HG02840 (cell line): Measurements from ENCODE around the gene PTPRQ.
A peak's percentile ranks its signal among the peaks of the same experiment; 100 is the strongest.
"Not testable (repeated sequence)": the region's sequence is repeated elsewhere in the genome, so short reads cannot be mapped to it uniquely, and the experiment has no call there.

Experiments
- ATAC-seq: cut with Tn5 transposase; IDR thresholded peaks from one replicate; pipeline ENCODE4 v1.9.1; 2021; ENCODE audit warnings: mild to moderate bottlenecking, moderate library complexity, moderate number of reproducible peaks; ENCODE audit not compliant: unreplicated experiment, low FRiP score

PTPRQ gene

DNA sequence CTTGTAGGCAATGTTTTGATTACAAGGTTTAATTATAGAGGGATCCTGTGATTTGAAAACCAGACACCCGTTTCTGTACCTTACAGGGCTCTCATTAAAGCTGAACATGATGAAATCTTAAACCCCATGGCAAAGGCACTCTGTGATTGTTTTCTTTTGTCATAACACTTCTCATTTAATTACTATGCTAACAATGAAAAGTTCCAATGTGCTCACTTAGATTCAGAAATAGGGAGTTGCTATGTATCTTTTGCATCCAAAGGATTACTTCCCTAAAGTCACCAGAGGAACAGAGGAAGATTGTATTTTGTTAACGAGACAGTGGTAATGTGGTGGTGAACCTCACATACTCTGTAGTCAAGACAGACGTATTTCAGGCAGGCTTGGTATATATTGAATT, 181.9 kb downstream of the PTPRQ start:
- ATAC-seq, result no peak

DNA sequence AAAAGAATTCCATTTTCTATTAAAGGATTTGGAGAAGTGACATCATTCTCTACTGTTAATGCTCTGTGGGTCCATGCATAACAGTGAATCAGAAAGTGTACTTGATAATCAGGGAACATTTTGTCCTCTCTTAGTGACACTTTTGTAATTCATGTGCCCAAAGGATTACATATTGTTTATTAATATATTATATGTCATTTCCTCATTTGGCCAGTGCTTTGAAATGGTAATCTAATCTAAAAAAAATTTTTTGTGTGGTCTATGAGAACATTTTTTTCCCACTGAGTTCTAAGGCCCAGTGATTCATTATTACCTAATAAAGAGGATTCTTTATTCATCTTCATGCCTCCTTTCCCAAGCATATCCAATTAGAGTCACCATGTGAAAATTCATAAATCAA, 183.7 kb downstream of the PTPRQ start:
- no peak for ATAC-seq

DNA sequence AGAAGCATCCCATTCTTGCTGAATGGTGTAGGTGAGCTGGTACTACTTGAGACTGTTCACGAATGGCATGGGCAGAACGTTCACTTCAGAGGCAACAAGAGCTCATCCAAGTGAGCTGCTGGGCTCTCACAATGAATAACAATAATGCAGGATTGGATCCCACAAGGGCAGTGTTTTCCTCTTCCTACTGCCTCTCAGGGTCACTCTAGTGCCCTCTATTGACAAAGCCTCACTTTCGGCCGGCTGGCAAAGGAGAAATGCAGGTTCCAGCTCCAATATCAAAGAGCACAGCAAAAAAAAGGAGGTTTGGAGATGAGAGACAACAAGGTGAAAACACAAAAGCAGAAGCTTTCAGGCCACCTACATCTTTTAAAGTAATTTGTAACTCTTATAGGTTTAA, 188.8 kb downstream of the PTPRQ start:
- no peak for ATAC-seq

DNA sequence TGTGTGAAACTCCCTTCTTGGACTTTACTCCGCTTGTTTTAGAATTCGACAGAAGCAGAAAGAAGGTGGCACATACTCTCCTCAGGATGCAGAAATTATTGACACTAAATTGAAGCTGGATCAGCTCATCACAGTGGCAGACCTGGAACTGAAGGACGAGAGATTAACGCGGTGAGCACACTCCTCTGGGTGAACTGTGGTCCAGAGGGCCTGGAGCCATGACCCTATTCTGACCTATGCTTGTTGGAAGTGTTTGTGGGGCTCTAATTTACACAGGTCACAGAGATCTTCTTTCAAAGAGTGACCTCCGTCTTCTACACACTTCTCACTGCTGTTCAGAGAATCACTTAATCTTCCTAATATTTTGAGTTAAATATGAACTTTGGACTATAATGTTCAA, 190.9 kb downstream of the PTPRQ start:
- ATAC-seq, result no peak

DNA sequence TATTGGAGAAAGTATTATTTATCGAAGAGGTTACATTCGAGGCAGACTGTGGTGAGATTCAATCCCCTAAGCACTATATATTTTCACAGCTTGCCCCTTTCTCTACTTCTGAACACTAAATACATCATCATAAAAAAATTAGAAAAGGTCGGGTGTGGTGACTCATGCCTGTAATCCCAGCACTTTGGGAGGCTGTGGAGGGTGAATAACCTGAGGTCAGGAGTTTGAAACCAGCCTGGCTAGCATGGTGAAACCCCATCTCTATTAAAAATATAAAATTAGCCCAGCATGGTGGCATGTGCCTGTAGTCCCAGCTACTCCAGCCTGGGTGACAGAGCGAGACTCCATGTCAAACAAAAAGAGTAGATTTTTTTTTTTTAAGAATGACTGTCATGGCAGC, 192.8 kb downstream of the PTPRQ start:
- ATAC-seq, result no peak

DNA sequence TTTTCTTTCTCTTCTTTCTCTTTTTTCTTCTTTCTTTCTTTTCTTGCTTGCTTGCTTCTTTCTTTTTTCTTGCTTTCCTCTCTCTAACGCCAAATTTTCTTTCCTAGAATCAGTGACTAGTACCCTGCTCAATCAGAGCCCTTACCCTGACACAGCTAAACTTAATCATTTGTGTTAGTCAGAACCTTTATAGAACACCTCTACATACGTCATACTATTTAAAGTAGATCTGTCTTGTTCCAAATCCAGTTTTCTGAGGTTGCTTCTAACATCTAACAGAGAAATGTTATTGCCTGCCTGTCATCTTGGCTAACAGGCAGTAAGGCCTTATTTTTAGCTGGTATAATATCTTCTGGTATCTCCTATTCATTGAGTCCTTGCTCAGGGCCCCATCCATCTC, 197.9 kb downstream of the PTPRQ start:
- no peak for ATAC-seq

DNA sequence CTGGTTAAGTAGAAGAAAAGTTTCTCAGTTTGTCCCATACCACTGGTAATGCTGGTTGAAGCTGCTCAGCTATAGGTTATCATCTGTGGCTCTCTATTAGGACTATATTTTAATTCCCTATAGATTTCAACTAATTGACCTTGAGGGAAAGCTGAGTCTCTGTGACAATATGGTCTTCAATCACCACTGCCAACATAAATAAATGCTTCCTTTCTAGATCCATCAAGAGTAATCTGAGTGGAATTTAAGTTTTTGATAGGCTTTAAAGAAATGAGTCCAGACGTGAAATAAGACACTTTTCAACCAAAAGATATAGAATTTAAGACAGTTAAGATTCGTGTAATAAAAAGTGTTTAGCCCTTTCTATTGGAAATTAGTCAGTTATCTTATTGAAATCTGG, 199.9 kb downstream of the PTPRQ start:
- no peak for ATAC-seq

DNA sequence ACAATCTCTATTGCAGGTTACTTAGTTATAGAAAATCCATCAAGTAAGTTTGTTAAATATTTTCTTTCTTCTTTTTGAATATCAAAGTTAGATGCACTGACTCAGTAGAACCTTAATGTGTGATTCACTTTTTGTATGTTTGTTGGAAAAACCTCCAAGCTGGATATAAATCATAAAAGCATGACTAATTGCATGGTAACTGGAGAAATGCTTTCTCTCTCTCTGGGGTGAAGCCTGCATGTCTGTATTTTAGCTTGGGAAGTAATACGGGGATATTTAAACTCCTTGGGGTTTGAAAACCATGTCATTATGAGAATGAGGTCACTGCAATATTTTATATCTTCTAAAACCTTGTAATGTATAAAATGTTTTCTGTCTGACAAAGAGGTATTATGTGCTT, 204.8 kb downstream of the PTPRQ start:
- no peak for ATAC-seq

DNA sequence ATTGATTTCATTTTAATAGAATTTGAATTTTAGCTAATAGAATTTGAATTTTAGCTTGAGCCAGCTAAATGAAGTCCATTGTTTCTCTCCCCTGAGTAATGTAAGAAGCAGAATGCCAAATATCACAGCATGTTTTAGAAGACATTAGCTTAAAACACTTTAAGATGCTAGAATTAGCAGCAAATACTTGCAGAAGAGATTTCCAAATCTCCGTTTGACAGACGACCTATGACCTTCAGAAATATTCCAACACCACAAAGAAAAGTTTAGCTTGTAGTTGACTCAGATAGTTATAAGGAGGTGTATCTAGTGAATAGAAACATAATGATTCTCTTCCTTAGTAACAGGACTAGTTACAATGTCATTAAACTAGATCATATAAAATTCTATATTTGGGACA, 211.7 kb downstream of the PTPRQ start:
- ATAC-seq, result no peak

DNA sequence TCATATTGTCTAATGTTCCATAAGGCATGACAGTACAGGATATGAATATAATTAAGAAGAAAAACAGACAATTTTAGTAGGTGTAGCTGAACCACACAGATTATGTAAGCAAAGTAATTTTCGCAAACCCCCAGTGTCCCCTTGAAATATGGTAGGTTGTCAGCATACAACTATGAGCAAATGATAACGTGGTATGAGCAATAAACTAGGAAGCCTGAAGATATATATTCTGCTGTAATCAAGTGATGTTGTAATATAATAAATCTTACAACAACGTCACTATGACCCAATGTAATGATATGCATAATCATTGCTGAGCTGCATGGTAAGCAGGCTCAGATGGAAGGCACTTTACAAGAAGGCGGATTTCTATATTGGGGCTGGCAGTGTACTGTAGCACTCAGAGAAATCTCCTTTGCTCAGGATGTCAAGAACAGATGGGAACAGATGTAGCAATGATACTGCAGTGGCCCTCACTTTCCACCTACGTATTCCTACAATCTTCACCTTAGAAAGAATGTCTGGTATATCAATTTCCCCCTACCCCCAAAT, 215.6 kb downstream of the PTPRQ start:
- no peak for ATAC-seq

DNA sequence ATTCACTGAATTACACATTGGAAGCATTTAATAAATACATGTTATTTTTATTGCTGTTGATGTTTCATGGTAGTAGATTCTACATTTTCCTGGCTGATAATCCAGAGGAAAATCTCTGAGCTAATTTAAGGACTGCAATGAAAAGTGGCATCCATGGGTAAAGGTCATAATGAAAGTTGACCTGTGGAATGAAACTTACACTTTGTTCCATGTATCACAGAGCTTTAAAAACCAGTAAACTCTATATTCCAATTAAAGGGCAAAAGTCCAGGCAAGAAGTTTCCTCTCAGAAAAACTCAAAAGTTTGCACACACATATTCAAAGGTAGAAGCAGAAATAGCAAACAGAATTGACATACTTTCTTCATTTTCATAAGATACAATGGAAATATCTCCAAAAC, 218.6 kb downstream of the PTPRQ start:
- ATAC-seq, result no peak

DNA sequence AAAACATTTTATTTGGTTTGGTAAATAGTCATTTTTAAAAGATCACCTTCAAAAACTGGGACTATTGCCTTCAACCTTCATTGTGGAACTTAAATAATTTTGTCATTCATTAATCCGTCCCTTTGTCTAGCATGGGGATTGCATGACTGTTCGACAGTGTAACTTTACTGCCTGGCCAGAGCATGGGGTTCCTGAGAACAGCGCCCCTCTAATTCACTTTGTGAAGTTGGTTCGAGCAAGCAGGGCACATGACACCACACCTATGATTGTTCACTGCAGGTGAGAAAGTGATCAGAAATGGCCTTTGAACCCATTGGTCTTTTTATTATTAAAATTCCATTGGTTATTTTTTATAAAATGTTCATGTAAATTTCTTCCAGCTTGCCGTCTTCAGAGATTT, 226.2 kb downstream of the PTPRQ start:
- ATAC-seq, result no peak

DNA sequence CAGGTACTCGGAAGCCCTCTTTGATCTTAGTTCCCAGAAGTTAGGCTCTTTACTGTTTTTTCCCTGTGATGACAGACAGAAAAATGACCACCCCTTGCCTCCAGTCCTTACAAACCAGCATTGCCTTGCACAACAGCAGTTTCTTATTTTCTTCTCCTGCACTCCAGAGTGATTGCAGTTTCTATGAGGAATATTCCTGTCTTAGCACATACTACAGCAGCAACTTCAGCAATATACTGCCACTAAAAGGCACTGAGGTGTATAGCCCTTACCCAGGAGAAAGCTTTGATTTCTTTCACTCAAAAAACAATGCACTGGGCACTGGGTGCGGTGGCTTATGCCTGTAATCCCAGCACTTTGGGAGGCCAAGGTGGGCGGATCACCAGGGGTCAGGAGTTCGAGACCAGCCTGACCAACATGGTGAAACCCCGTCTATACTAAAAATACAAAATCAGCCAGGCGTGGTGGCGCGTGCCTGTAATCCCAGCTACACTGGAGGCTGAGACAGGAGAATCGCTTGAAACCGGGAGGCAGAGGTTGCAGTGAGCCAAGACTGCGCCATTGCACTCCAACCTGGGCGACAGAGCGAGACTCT, 232.1 kb downstream of the PTPRQ start:
- ATAC-seq, result not testable (repeated sequence)

DNA sequence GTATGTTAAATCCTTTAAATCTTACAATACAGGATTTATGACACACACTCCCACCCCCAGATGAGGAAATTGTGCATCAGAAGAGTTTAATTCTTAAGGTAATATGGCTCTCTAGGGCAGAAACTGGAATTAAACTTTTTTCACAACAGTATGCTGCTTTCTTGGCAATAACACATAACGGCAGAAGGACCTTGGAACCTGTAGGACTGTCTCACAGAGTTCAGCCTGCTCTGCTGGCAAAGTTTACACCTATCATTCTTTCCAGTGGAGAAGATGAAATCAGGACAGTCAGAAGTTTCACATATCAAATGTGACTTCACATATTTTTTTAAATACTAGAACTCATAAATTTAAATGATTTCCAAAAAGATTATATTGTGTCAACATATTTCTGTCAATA, 232.8 kb downstream of the PTPRQ start:
- no peak for ATAC-seq

DNA sequence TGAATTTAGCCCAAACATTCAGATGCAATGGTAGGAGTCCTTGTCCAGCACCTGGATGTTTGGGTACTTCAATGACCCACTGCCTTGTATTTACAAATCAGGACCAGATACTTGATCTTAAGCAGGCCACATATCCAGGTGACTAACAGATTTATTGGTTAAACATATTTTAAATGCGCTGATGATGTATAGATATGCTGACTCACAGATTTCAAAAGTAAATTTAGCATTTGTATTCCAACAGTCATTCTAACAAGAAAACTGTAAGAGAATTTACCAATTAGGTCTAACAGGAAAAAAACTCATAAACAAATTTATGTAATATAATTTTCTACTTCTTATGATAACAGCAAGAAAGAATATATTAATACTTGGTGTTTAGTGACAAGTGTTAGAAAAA, 234.0 kb downstream of the PTPRQ start:
- no peak for ATAC-seq

DNA sequence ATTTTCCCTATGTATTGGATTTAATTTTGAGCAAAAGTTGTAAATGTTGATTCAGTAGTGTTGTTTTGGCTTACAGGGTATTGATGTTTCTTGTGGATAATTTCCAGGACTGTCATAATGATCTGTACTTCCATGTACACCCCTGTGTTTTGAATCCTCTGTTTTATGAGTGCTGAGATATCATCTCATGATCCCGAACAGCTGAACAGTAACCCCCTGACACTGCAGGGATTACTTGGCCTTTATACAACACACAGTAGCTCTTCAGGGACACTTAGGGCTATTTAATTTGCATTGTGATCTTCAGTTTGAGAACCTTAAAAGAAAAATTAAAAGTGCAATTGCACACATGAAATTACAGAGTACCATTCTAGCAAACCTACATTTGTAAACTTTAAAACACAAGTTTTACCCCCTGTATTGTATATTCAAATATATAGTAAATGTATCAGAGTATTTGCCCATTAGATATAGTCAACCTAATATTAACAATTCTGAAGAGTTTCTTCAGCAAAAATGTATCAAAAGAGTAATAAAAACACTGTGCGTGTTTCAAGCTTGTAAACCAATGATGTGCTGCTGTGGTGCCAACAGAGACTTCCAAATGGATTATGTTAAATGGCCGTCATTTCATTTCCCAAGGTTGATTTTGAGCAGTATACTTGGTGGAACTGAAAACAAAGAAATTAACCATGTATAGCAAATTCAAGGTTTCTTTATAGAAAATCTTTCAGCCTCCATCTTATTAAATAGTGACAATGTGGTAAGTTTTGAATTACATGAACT, 235.5 kb downstream of the PTPRQ start:
- ATAC-seq, result no peak

DNA sequence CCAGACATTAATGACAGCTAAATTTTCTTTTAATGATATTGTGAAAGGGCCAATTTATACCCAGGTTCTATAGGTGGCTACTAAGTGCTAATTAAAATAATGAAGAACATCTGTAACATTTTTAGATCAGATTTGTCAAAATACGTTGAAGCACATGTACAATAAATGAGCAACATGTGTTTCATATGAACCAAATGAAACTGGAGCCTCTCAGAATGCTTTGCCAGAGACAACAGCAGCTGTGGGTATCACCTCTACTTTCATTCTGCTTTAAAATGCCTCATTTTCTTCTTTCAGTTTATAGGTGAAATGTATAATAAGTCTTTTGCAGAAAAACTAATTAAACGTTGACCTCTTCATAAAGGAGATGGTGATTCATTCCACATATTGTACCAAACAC, 237.3 kb downstream of the PTPRQ start:
- peak; percentile 53 for ATAC-seq

DNA sequence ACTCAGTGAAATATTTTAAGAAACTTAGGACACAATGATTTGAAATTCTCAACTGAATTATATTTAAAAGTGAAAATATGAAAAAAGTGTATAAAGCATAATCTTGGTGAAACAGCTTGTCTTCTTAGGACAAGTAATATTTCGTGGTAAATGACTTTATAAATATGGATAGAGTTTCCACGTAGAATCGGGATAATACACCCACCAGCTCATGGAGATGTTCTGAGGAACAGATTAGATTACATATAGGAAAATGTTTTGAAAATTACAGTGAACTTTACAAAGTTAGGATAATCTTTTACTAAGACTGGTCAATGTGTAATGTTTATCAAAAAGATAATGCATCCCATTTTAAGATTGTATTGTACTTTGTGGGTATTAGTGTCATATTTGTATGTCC, 237.8 kb downstream of the PTPRQ start:
- ATAC-seq, result no peak

DNA sequence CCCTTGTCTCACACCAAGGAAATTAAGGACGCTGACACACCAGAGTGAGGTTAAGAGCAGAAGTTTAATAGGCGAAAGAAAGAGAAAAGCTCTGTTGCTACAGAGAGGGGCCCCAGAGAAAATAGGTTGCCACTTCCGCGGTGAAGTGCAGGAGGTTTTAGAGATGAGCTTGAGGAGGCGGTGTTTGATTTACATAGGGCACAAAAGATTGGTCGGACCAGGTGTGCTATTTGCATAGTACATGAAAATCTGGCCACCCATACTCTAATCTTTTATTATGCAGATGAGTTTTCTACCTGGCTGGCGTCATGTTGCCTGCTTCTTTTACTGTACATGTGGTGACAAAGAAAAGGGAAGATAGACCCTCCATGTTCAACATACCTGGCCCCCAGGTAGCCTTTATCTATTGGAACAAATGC, 240.1 kb downstream of the PTPRQ start:
- ATAC-seq, result no peak

DNA sequence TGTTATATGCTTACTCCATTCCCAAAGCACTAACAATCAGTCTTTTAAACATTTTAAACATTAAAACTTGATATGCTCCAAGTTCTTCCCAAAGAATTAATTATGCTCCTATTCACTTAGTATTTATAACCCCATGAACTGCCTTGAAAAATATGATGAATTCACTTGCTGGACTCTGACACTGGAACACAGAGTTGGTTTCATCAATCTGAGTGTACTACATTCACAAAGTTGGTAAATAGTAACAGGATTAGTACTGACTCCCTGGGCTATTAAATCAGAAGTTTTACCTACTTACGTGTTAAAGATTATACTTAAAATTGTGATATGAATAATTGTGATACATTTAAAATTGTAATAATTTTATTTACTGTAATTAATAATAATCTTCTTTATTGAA, 246.1 kb downstream of the PTPRQ start:
- no peak for ATAC-seq

DNA sequence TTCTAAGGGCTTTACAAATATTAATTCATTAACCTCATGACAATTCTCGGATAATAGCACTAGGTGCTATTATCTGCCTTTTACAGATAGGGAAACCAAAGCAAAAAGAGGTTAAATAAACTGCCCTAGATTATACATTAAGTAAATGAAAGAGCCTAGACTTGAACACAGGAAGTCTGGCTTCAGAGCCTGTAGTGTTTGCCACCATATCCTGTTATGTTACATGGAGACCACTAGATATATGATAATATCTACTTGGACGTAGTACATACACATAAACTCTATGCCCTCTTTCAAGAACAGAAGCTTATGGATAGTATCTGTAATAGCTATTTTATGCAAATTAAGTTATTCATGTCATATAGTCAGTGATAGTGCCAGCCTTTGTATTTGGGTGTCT, 246.5 kb downstream of the PTPRQ start:
- ATAC-seq, result no peak

DNA sequence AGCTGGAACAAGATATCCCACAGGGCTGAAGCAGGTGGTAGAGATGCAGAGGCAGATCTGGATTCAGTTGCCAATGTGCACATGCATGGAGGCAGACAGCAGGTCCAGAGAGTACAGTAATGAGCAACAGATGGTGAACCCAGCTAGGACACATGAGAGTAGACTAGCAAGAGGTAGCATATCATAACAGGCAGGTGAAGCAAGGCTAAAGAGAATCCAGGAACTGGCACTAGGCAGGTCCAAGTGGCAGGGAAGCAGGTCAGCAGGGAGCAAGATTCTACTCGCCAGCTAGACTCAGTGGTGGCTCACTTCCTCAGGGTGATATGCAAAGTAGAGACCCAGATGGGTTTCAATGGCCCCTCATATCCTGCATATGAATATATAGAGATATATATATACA, 248.1 kb downstream of the PTPRQ start:
- ATAC-seq, result no peak
